Osteoblast (primary cell): ENCODE results near the gene SWAP70. TPM values are rescaled to one million over a fixed set of nuclear protein-coding genes. Genes with fewer than 3 reads are reported as not detected.

Experiments used
- DNase-seq: peaks from one replicate; pipeline ENCODE4 v3.0.0; 2011; ENCODE audit warnings: low spot score, mixed read lengths; ENCODE audit not compliant: insufficient read length; ENCODE audit errors: missing footprints
- H2AFZ ChIP-seq: 2 replicates; pipeline ENCODE4 v1.6.0; 2011; ENCODE audit warnings: mild to moderate bottlenecking, low read length
- H3K27ac ChIP-seq: 2 replicates; pipeline ENCODE4 v1.5.1; 2011; ENCODE audit warnings: mild to moderate bottlenecking, low read depth, low read length, moderate library complexity
- H3K27me3 ChIP-seq: 2 replicates; pipeline ENCODE4 v1.6.0; 2012; ENCODE audit warnings: mild to moderate bottlenecking, control low read depth, inconsistent platforms, low read length, moderate library complexity; ENCODE audit not compliant: insufficient read depth
- H3K36me3 ChIP-seq: 2 replicates; pipeline ENCODE4 v1.5.1; 2011; ENCODE audit warnings: mild to moderate bottlenecking, low read length, control low read depth, moderate library complexity; ENCODE audit not compliant: insufficient read depth
- H3K4me1 ChIP-seq: 2 replicates; pipeline ENCODE4 v1.5.1; 2011; ENCODE audit warnings: mild to moderate bottlenecking, low read length, control low read depth, moderate library complexity; ENCODE audit not compliant: insufficient read depth
- H3K4me2 ChIP-seq: 2 replicates; pipeline ENCODE4 v1.6.0; 2011; ENCODE audit warnings: mild to moderate bottlenecking, low read length; ENCODE audit not compliant: insufficient read depth
- H3K4me3 ChIP-seq: fragments of 200-600 bp; sonication (generic); 3 replicates; pipeline ENCODE4 v1.5.1; 2012; ENCODE audit warnings: mild to moderate bottlenecking, low read length, inconsistent platforms; ENCODE audit not compliant: insufficient read depth
- H3K79me2 ChIP-seq: 2 replicates; pipeline ENCODE4 v1.6.0; 2012; ENCODE audit warnings: mild to moderate bottlenecking, low read length, control low read depth, inconsistent platforms; ENCODE audit not compliant: insufficient read depth
- H3K9me3 ChIP-seq: 2 replicates; pipeline ENCODE4 v1.5.1; 2011; ENCODE audit warnings: low read depth, low read length, control low read depth
- H4K20me1 ChIP-seq: 2 replicates; pipeline ENCODE4 v1.6.0; 2012; ENCODE audit warnings: mild to moderate bottlenecking, low read length, control low read depth; ENCODE audit not compliant: insufficient read depth
- total RNA-seq: library from RNA; depleted of rRNA; stranded (reverse); fragments of >200 nt; gene quantifications from 2 replicates; pipeline ENCODE4 v1.2.3, GENCODE V29; 2012
- TF ChIP-seq, protein P1 (sequence below): IDR thresholded peaks from 2 replicates; pipeline ENCODE4 v1.5.1; 2011; ENCODE audit warnings: mild to moderate bottlenecking, low read depth, low read length, moderate library complexity; ENCODE audit errors: extremely low read depth

Gene SWAP70
- total RNA-seq, 1 donor: 62.2 TPM

DNA sequence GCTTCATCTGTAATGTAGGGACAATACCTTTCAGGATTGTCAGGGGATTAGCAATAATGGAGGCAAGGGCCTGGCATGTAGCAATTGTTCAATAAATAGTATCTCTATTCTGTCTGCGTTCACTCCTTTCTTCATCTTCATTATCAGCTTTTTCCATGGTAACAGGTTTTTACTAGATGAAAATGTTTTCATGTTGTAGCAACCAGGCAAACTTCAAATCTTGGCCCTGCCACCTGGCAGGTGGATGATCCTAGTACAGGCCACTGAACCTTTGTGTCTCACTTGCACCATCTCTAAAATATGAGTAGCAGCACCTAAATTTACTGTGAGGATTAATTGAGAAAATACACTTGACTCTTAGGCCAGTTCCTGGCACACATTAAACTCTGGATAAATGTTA, 83.4 kb downstream of the SWAP70 start:
- no peaks in the 10 kb centered on the region for H4K20me1 ChIP-seq
- no peak for DNase-seq
- H3K4me1 ChIP-seq: peaks cover 9% of the 10 kb centered on the region
- H3K27ac ChIP-seq: no peak overlapping the region
- TF ChIP-seq, protein P1, sequence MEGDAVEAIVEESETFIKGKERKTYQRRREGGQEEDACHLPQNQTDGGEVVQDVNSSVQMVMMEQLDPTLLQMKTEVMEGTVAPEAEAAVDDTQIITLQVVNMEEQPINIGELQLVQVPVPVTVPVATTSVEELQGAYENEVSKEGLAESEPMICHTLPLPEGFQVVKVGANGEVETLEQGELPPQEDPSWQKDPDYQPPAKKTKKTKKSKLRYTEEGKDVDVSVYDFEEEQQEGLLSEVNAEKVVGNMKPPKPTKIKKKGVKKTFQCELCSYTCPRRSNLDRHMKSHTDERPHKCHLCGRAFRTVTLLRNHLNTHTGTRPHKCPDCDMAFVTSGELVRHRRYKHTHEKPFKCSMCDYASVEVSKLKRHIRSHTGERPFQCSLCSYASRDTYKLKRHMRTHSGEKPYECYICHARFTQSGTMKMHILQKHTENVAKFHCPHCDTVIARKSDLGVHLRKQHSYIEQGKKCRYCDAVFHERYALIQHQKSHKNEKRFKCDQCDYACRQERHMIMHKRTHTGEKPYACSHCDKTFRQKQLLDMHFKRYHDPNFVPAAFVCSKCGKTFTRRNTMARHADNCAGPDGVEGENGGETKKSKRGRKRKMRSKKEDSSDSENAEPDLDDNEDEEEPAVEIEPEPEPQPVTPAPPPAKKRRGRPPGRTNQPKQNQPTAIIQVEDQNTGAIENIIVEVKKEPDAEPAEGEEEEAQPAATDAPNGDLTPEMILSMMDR: no peak
- no peak overlapping the region for H2AFZ ChIP-seq
- H3K4me2 ChIP-seq: no peak overlapping the region
- H3K9me3 ChIP-seq: no peaks in the 10 kb centered on the region
- no peaks in the 10 kb centered on the region for H3K27me3 ChIP-seq
- no peak overlapping the region for H3K4me3 ChIP-seq
- H3K36me3 ChIP-seq: peaks cover 9% of the 10 kb centered on the region
- peaks cover 2% of the 10 kb centered on the region for H3K79me2 ChIP-seq

- no peak for DNase-seq
- H3K36me3 ChIP-seq: peaks cover 9% of the 10 kb centered on the region
- H3K4me2 ChIP-seq: no peak overlapping the region
- H2AFZ ChIP-seq: no peak overlapping the region
- H3K4me3 ChIP-seq: no peak overlapping the region
- peaks cover 2% of the 10 kb centered on the region for H3K79me2 ChIP-seq
- TF ChIP-seq, protein P1: no peak
- H3K27me3 ChIP-seq: no peaks in the 10 kb centered on the region
- no peak overlapping the region for H3K27ac ChIP-seq
- H3K4me1 ChIP-seq: peaks cover 15% of the 10 kb centered on the region
- no peaks in the 10 kb centered on the region for H4K20me1 ChIP-seq
- no peaks in the 10 kb centered on the region for H3K9me3 ChIP-seq
Measured at GRCh38 chr11:9747828-9748227, 84.0 kb downstream of the SWAP70 start.

DNA sequence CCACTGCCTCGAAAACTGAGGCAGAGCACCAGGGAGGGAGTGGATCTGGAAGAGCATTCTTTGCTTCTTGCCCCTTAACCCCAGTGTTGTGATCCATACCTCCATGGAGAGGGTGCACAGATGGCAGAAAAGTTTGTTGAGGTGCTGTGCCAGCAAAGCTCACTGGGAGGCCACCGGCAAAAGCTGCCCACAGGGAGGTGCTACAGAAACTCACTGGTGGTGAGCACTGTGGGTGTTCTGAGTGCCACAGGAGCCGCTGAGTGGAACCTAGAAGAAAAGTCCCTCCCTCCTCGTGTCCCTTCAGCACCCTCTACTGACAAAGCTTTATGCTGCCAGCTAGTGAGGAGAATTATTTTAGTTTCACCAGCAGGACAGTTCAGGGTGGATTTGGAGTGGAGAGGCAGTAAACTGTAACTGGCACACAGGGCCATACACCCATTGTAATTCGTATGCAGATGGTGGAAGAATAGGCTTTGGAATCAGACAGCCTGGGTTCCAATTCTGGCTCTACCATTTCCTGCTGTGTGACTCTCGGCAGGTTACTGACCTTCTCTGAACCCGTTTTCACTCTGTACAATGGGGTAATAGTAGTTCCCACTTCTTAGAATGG, 84.6 kb downstream of the SWAP70 start:
- Histone ChIP-seq H4K20me1 (no peaks in the 10 kb centered on the region), H3K27me3 (no peaks in the 10 kb centered on the region), H3K79me2 (peaks cover 2% of the 10 kb centered on the region), H2AFZ (no peak overlapping the region), H3K4me1 (peaks cover 22% of the 10 kb centered on the region), H3K4me3 (no peak overlapping the region), H3K27ac (no peak overlapping the region), H3K9me3 (no peaks in the 10 kb centered on the region), H3K4me2 (no peak overlapping the region), H3K36me3 (peaks cover 9% of the 10 kb centered on the region)
- TF ChIP-seq, protein P1: peak; percentile 89
- DNase-seq: peak; percentile 86

GRCh38 chr11:9750551-9750950, 86.7 kb downstream of the SWAP70 start:
- Histone ChIP-seq H3K4me2 (no peak overlapping the region), H3K9me3 (no peaks in the 10 kb centered on the region), H3K27me3 (no peaks in the 10 kb centered on the region), H4K20me1 (no peaks in the 10 kb centered on the region), H3K27ac (peak overlapping the region; percentile 20), H3K4me3 (no peak overlapping the region), H3K79me2 (peaks cover 2% of the 10 kb centered on the region), H2AFZ (no peak overlapping the region), H3K36me3 (peaks cover 9% of the 10 kb centered on the region), H3K4me1 (peaks cover 43% of the 10 kb centered on the region)
- no peak for DNase-seq
- TF ChIP-seq, protein P1: no peak
